Stimulated activated effector memory CD8-positive, alpha-beta T cell treated with anti-CD3 and anti-CD28 coated beads, Interleukin-12 subunit alpha, Interleukin-12 subunit beta, amount 100 ng/mL, for 72 hours (primary cell): ENCODE results near the gene TBC1D22A.

Experiments
- ATAC-seq: fragments of 150-1000 bp; cut with Tn5 transposase; 2 replicates; pipeline ENCODE4 v1.10.0; 2021
- DNase-seq, 2 donors: peaks; one replicate each; pipeline ENCODE4 v3.0.0; 2021 to 2022; ENCODE audit warnings: low spot score in 2 of 2
- H3K27ac Mint-ChIP-seq: one replicate; pipeline ENCODE4 v1.8.0; 2022; ENCODE audit warnings: mild to moderate bottlenecking, mixed read lengths
- H3K36me3 Mint-ChIP-seq: one replicate; pipeline ENCODE4 v1.8.0; 2022; ENCODE audit warnings: mild to moderate bottlenecking, mixed read lengths
- H3K4me1 Mint-ChIP-seq: one replicate; pipeline ENCODE4 v1.8.0; 2022; ENCODE audit warnings: mixed read lengths
- H3K4me3 Mint-ChIP-seq: one replicate; pipeline ENCODE4 v1.8.0; 2022; ENCODE audit warnings: mild to moderate bottlenecking, mixed read lengths
- H3K9me3 Mint-ChIP-seq: one replicate; pipeline ENCODE4 v1.8.0; 2022; ENCODE audit warnings: mixed read lengths

The TBC1D22A gene

DNA sequence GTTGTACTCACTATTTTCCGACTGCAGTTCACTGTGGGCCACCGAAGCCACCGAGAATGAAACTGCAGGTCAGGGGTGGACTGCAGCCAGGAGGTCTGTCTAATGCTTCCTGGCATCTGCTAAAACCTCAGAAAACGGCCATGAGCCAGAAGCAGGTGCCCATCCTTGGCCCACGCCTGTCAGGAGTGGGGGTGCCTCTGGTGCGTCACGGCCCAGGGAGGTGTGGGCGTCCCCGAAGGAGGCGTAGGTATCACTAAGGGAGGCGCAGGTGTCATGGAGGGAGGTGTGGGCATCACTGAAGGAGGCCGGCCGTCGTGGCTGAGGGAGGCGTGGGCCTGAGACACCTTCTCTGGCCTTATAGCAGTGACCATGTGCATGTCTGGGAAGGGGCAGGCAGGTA lies 456.2 kb downstream of the TBC1D22A start:
- Mint-ChIP-seq H3K27ac (no peak overlapping the region), H3K9me3 (no peaks in the 10 kb centered on the region), H3K4me1 (peaks cover 2% of the 10 kb centered on the region), H3K36me3 (no peaks in the 10 kb centered on the region), H3K4me3 (no peak overlapping the region)
- ATAC-seq (no peak), DNase-seq (peak in 1 of 2 donors; percentile 20)

- no peak overlapping the region for H3K27ac Mint-ChIP-seq
Measured at GRCh38 chr22:47219789-47220188, 457.3 kb downstream of the TBC1D22A start.

GRCh38 chr22:47220752-47221151 lies 458.3 kb downstream of the TBC1D22A start:
- Mint-ChIP-seq H3K27ac (no peak overlapping the region), H3K4me1 (no peaks in the 10 kb centered on the region), H3K9me3 (no peaks in the 10 kb centered on the region), H3K36me3 (no peaks in the 10 kb centered on the region), H3K4me3 (no peak overlapping the region)
- ATAC-seq, result no peak
- DNase-seq, result peak in 1 of 2 donors; percentile 7

More at GRCh38 chr22:47219789-47220188, 457.3 kb downstream of the TBC1D22A start:
- no peaks in the 10 kb centered on the region for H3K36me3 Mint-ChIP-seq
- ATAC-seq, result no peak
- no peak overlapping the region for H3K4me3 Mint-ChIP-seq
- H3K4me1 Mint-ChIP-seq, result no peaks in the 10 kb centered on the region
- DNase-seq, result no peak
- H3K9me3 Mint-ChIP-seq, result no peaks in the 10 kb centered on the region

GRCh38 chr22:47221840-47222615 lies 459.6 kb downstream of the TBC1D22A start:
- DNase-seq (peak in 1 of 2 donors; percentile 26), ATAC-seq (no peak)
- Mint-ChIP-seq H3K36me3 (no peaks in the 10 kb centered on the region), H3K27ac (no peak overlapping the region), H3K4me3 (no peak overlapping the region), H3K9me3 (no peaks in the 10 kb centered on the region), H3K4me1 (no peaks in the 10 kb centered on the region)
